ENCODE results near the gene PTGDS. TPM values are rescaled to one million over a fixed set of nuclear protein-coding genes. Genes with fewer than 3 reads are reported as not detected.

PTGDS gene
- total RNA-seq, 8 experiments from 2014 or later, result 1.2 to 273 (median 12.3) TPM

- Histone ChIP-seq H3K4me3 (no peak overlapping the region), H3K27ac (no peak overlapping the region), H3K4me1 (replicated peaks in 1 of 2) (peaks cover 36 to 38% of the 10 kb centered on the region in 2 donors)
- ATAC-seq (replicated peaks in 6 of 8), result no peak
- 80% methylated on average over 1 of the region's 2 CpGs; no CpG with 5 or more reads in 9 of the 10 experiments for whole genome bisulfite sequencing, 10 experiments
- in situ Hi-C loops (cut with MboI; ENCODE audit: low pct_unique_long_range_greater_than_20kb in 2 of 9, low sequenced_read_pairs in 9 of 9, unreplicated experiment in 9 of 9), result loop anchor here in 7 of 9 experiments (25.0 kb wide), 1 partner anchor 239 kb away; the partner anchor contains the start of genes CCDC183 (in 7 of the 7) and TMEM141 (in 7 of the 7)
Measured at GRCh38 chr9:137026384-137026783, 49.1 kb downstream of the PTGDS start.

GRCh38 chr9:137026828-137027227 is 49.5 kb downstream of the PTGDS start:
- Histone ChIP-seq H3K4me3 (peak overlapping the region in 3 of 5 donors; percentile 45 to 59 (median 51)), H3K4me1 (replicated peaks in 1 of 2) (peaks cover 37 to 39% of the 10 kb centered on the region in 2 donors), H3K27ac (peak overlapping the region in 1 of 2 donors; percentile 86)
- ATAC-seq (replicated peaks in 6 of 8), result no peak
- in situ Hi-C loops (cut with MboI; ENCODE audit: low pct_unique_long_range_greater_than_20kb in 2 of 9, low sequenced_read_pairs in 9 of 9, unreplicated experiment in 9 of 9), result loop anchor here in 7 of 9 experiments (25.0 kb wide), 1 partner anchor 240 kb away; the partner anchor contains the start of genes CCDC183 (in 7 of the 7) and TMEM141 (in 7 of the 7)
- 95% methylated on average over 3 of the region's 4 CpGs; no CpG with 5 or more reads in 9 of the 10 experiments for WGBS, 10 experiments

- peak within 1 kb of the TSS; percentile 47 to 86 for H3K27ac ChIP-seq
- peak within 1 kb of the TSS; percentile 45 to 59 (median 47) for H3K4me3 ChIP-seq
- WGBS, 10 experiments, result 0 to 70% (median 34%) methylated on average over 2 to 3 of the region's 95 CpGs; no CpG with 5 or more reads in 6 of the 10 experiments
- ATAC-seq (replicated peaks in 6 of 8), result peak; percentile 42 to 73 (median 68)
- H3K4me1 ChIP-seq (replicated peaks in 1 of 2), result peaks cover 41 to 46% of the 10 kb centered on the region in 2 donors
- in situ Hi-C loops (cut with MboI; ENCODE audit: low pct_unique_long_range_greater_than_20kb in 2 of 9, low sequenced_read_pairs in 9 of 9, unreplicated experiment in 9 of 9), result loop anchor here in 7 of 9 experiments (25.0 kb wide), 1 partner anchor 240 kb away; the partner anchor contains the start of genes CCDC183 (in 7 of the 7) and TMEM141 (in 7 of the 7)
Measured at GRCh38 chr9:137027369-137028262, 50.3 kb downstream of the PTGDS start, which contains the start of gene ABCA2. TSS of gene ABCA2 (minus strand) at chr9:137028237. CDS start at chr9:137028140, 97 bp downstream.

- in situ Hi-C loops (cut with MboI; ENCODE audit: low pct_unique_long_range_greater_than_20kb in 2 of 9, low sequenced_read_pairs in 9 of 9, unreplicated experiment in 9 of 9), result loop anchor here in 7 of 9 experiments (25.0 kb wide), 1 partner anchor 241 kb away; the partner anchor contains the start of genes CCDC183 (in 7 of the 7) and TMEM141 (in 7 of the 7)
Measured at GRCh38 chr9:137028263-137029057, 51.2 kb downstream of the PTGDS start.

GRCh38 chr9:137029058-137029936 is 52.0 kb downstream of the PTGDS start:
- Histone ChIP-seq H3K4me3 (peak overlapping the region; percentile 45 to 59 (median 47)), H3K4me1 (replicated peaks in 1 of 2) (peaks cover 41 to 46% of the 10 kb centered on the region in 2 donors)

More at GRCh38 chr9:137028263-137029057, 51.2 kb downstream of the PTGDS start:
- Histone ChIP-seq H3K4me3 (peak overlapping the region; percentile 45 to 59 (median 47)), H3K4me1 (replicated peaks in 1 of 2) (peaks cover 41 to 46% of the 10 kb centered on the region in 2 donors), H3K27ac (peak overlapping the region; percentile 47 to 86)
- peak; percentile 55 to 81 (median 64) for ATAC-seq (replicated peaks in 6 of 8)
- 0 to 10% (median 0%) methylated on average over 1 to 5 of the region's 98 CpGs; no CpG with 5 or more reads in 6 of the 10 experiments for WGBS, 10 experiments

GRCh38 chr9:137030006-137030405 is 52.7 kb downstream of the PTGDS start:
- no peak overlapping the region for H3K27ac ChIP-seq
- in situ Hi-C loops (cut with MboI; ENCODE audit: low pct_unique_long_range_greater_than_20kb in 2 of 9, low sequenced_read_pairs in 9 of 9, unreplicated experiment in 9 of 9), result loop anchor here in 7 of 9 experiments (25.0 kb wide), 1 partner anchor 243 kb away; the partner anchor contains the start of genes CCDC183 (in 7 of the 7) and TMEM141 (in 7 of the 7)
- peaks cover 41 to 46% of the 10 kb centered on the region in 2 donors for H3K4me1 ChIP-seq (replicated peaks in 1 of 2)
- no peak for ATAC-seq (replicated peaks in 6 of 8)
- no peak overlapping the region for H3K4me3 ChIP-seq
- 60 to 67% methylated on average over 1 to 3 of the region's 15 CpGs; no CpG with 5 or more reads in 8 of the 10 experiments for WGBS, 10 experiments

More at GRCh38 chr9:137029058-137029936, 52.0 kb downstream of the PTGDS start:
- peak in 7 of 8 experiments; percentile 6 to 65 (median 12) for ATAC-seq (replicated peaks in 6 of 8)
- H3K27ac ChIP-seq, result peak overlapping the region in 1 of 2 donors; percentile 86
- WGBS, 10 experiments, result 17 to 92% (median 72%) methylated on average over 2 to 6 of the region's 19 CpGs; no CpG with 5 or more reads in 4 of the 10 experiments
- in situ Hi-C loops (cut with MboI; ENCODE audit: low pct_unique_long_range_greater_than_20kb in 2 of 9, low sequenced_read_pairs in 9 of 9, unreplicated experiment in 9 of 9), result loop anchor here in 7 of 9 experiments (25.0 kb wide), 1 partner anchor 242 kb away; the partner anchor contains the start of genes CCDC183 (in 7 of the 7) and TMEM141 (in 7 of the 7)

GRCh38 chr9:137030538-137031527 is 53.5 kb downstream of the PTGDS start:
- Histone ChIP-seq H3K27ac (no peak overlapping the region), H3K4me3 (no peak overlapping the region), H3K4me1 (replicated peaks in 1 of 2) (peaks cover 34 to 39% of the 10 kb centered on the region in 2 donors)
- 80 to 95% (median 89%) methylated on average over 3 to 17 of the region's 65 CpGs; no CpG with 5 or more reads in 6 of the 10 experiments for WGBS, 10 experiments
- ATAC-seq (replicated peaks in 6 of 8), result no peak
- in situ Hi-C loops (cut with MboI; ENCODE audit: low pct_unique_long_range_greater_than_20kb in 2 of 9, low sequenced_read_pairs in 9 of 9, unreplicated experiment in 9 of 9), result loop anchor here in 7 of 9 experiments (25.0 kb wide), 1 partner anchor 244 kb away; the partner anchor contains the start of genes CCDC183 (in 7 of the 7) and TMEM141 (in 7 of the 7)

Other genes with a start within 250 kb of the PTGDS start
- 1 to 10 TPM in 1 of 8 experiments, under 1 TPM in 7; 0.05 to 1.7 (median 0.38) TPM for gene LCN10, start 234.6 kb upstream of the PTGDS start, total RNA-seq
- under 1 TPM in 2 of 8 experiments, not detected in 6; 0.41 to 0.76 TPM for gene LCN6, start 229.0 kb upstream of the PTGDS start, total RNA-seq
- under 1 TPM in 4 of 8 experiments, not detected in 4; 0.08 to 0.43 (median 0.22) TPM for gene LCN8, start 219.3 kb upstream of the PTGDS start, total RNA-seq
- gene LCN15, start 213.0 kb upstream of the PTGDS start, total RNA-seq, result under 1 TPM in 5 of 8 experiments, not detected in 3; 0.21 to 0.43 (median 0.23) TPM
- gene TMEM141, start 186.2 kb upstream of the PTGDS start, total RNA-seq, result 10 to 100 TPM; 21.7 to 92.7 (median 39.5) TPM
- 1 to 10 TPM in 7 of 8 experiments, under 1 TPM in 1; 0.61 to 3.3 (median 2.5) TPM for gene CCDC183, start 181.2 kb upstream of the PTGDS start, total RNA-seq
- 10 to 100 TPM; 33.8 to 83.5 (median 39.5) TPM for gene RABL6, start 169.6 kb upstream of the PTGDS start, total RNA-seq
- gene AJM1, start 135.0 kb upstream of the PTGDS start, total RNA-seq, result 1 to 10 TPM; 1.2 to 5.5 (median 2.6) TPM
- gene PHPT1, start 128.1 kb upstream of the PTGDS start, total RNA-seq, result 100 to 1,000 TPM; 134 to 366 (median 259) TPM
- 10 to 100 TPM in 1 of 8 experiments, 1 to 10 TPM in 7; 1.5 to 10.3 (median 4.7) TPM for gene MAMDC4, start 125.2 kb upstream of the PTGDS start, total RNA-seq
- 100 to 1,000 TPM; 506 to 905 (median 719) TPM for gene EDF1, start 111.2 kb upstream of the PTGDS start, total RNA-seq
- 10 to 100 TPM in 4 of 8 experiments, 1 to 10 TPM in 4; 6.8 to 18.4 (median 10.0) TPM for gene TRAF2, start 91.0 kb upstream of the PTGDS start, total RNA-seq
- 100 to 1,000 TPM in 1 of 8 experiments, 10 to 100 TPM in 7; 34.1 to 115 (median 45.3) TPM for gene FBXW5, start 32.8 kb upstream of the PTGDS start, total RNA-seq
- gene C8G, start 32.3 kb upstream of the PTGDS start, total RNA-seq, result 1 to 10 TPM in 5 of 8 experiments, under 1 TPM in 1, not detected in 2; 0.71 to 2.7 (median 1.4) TPM
- 1 to 10 TPM in 5 of 8 experiments, under 1 TPM in 3; 0.38 to 4.3 (median 1.2) TPM for gene LCN12, start 25.2 kb upstream of the PTGDS start, total RNA-seq
- gene LCNL1, start 5.5 kb downstream of the PTGDS start, total RNA-seq, result 1 to 10 TPM in 1 of 8 experiments, under 1 TPM in 7; 0.11 to 1.3 (median 0.73) TPM
- gene PAXX, start 14.9 kb downstream of the PTGDS start, total RNA-seq, result 10 to 100 TPM; 23.4 to 38.4 (median 27.5) TPM
- gene CLIC3, start 19.1 kb downstream of the PTGDS start, total RNA-seq, result 1 to 10 TPM in 1 of 8 experiments, under 1 TPM in 3, not detected in 4; 0.29 to 8.3 (median 0.47) TPM
- 10 to 100 TPM in 7 of 8 experiments, 1 to 10 TPM in 1; 8.1 to 27.9 (median 18.0) TPM for gene ABCA2, start 50.7 kb downstream of the PTGDS start, total RNA-seq
- gene FUT7, start 54.6 kb downstream of the PTGDS start, total RNA-seq, result 1 to 10 TPM in 1 of 8 experiments, under 1 TPM in 6, not detected in 1; 0.08 to 1.0 (median 0.25) TPM
- gene NPDC1, start 68.7 kb downstream of the PTGDS start, total RNA-seq, result 10 to 100 TPM; 19.0 to 61.7 (median 30.5) TPM
- gene ENTPD2, start 76.6 kb downstream of the PTGDS start, total RNA-seq, result 1 to 10 TPM in 1 of 8 experiments, under 1 TPM in 7; 0.13 to 1.3 (median 0.34) TPM
- gene SAPCD2, start 93.1 kb downstream of the PTGDS start, total RNA-seq, result 10 to 100 TPM in 2 of 8 experiments, 1 to 10 TPM in 4, under 1 TPM in 2; 0.31 to 12.5 (median 6.4) TPM
- 1 to 10 TPM in 6 of 8 experiments, under 1 TPM in 2; 0.63 to 8.9 (median 4.5) TPM for gene UAP1L1, start 100.0 kb downstream of the PTGDS start, total RNA-seq
- 10 to 100 TPM; 28.6 to 89.3 (median 50.3) TPM for gene MAN1B1, start 109.5 kb downstream of the PTGDS start, total RNA-seq
- 100 to 1,000 TPM in 3 of 8 experiments, 10 to 100 TPM in 5; 14.2 to 233 (median 56.1) TPM for gene DPP7, start 137.2 kb downstream of the PTGDS start, total RNA-seq
- gene GRIN1, start 161.7 kb downstream of the PTGDS start, total RNA-seq, result 1 to 10 TPM in 4 of 8 experiments, under 1 TPM in 4; 0.20 to 6.0 (median 1.2) TPM
- gene LRRC26, start 192.5 kb downstream of the PTGDS start, total RNA-seq, result under 1 TPM in 3 of 8 experiments, not detected in 5; 0.17 to 1.00 (median 0.43) TPM
- gene TMEM210, start 194.6 kb downstream of the PTGDS start, total RNA-seq, result not detected
- gene ANAPC2, start 211.1 kb downstream of the PTGDS start, total RNA-seq, result 10 to 100 TPM; 11.9 to 43.3 (median 20.0) TPM
- gene SSNA1, start 211.2 kb downstream of the PTGDS start, total RNA-seq, result 10 to 100 TPM; 28.2 to 50.7 (median 44.5) TPM
- gene TPRN, start 223.2 kb downstream of the PTGDS start, total RNA-seq, result 10 to 100 TPM in 4 of 8 experiments, 1 to 10 TPM in 4; 5.9 to 79.6 (median 10.6) TPM
- 10 to 100 TPM; 20.0 to 31.7 (median 26.4) TPM for gene TMEM203, start 228.1 kb downstream of the PTGDS start, total RNA-seq
- gene NDOR1, start 228.2 kb downstream of the PTGDS start, total RNA-seq, result 10 to 100 TPM in 2 of 8 experiments, 1 to 10 TPM in 6; 5.1 to 25.3 (median 8.6) TPM
- 1 to 10 TPM in 7 of 8 experiments, under 1 TPM in 1; 0.41 to 7.0 (median 3.0) TPM for gene RNF208, start 244.7 kb downstream of the PTGDS start, total RNA-seq
- gene CYSRT1, start 247.7 kb downstream of the PTGDS start, total RNA-seq, result 1 to 10 TPM; 1.2 to 4.7 (median 1.3) TPM
- gene RNF224, start 250.0 kb downstream of the PTGDS start, total RNA-seq, result 1 to 10 TPM in 1 of 8 experiments, under 1 TPM in 7; 0.23 to 1.1 (median 0.46) TPM